ENCODE results near the gene NPSR1. TPM values are rescaled to one million over a fixed set of nuclear protein-coding genes. Genes with fewer than 3 reads are reported as not detected.

Gene NPSR1
- total and polyA plus RNA-seq, 2 experiments from 2014 or later, result not detected

GRCh38 chr7:34844936-34845665 lies 187.1 kb downstream of the NPSR1 start:
- WGBS (ENCODE audit: low lambda C conversion rate, missing lambda C conversion rate), result 45% methylated on average over 5 of the region's 5 CpGs
- Histone ChIP-seq H3K4me1 (ENCODE audit: insufficient read depth) (no peaks in the 10 kb centered on the region), H4K20me1 (ENCODE audit: insufficient read depth, poor library complexity, severe bottlenecking) (no peaks in the 10 kb centered on the region), H3K4me3 (no peak overlapping the region), H2AFZ (no peak overlapping the region), H3K27me3 (no peaks in the 10 kb centered on the region), H3K36me3 (replicated peaks; ENCODE audit: insufficient read depth, low read depth) (no peaks in the 10 kb centered on the region), H3K4me2 (no peak overlapping the region), H3K9me2 (replicated peaks; ENCODE audit: insufficient read depth) (no peaks in the 10 kb centered on the region), H3K79me2 (no peaks in the 10 kb centered on the region), H3K9me3 (ENCODE audit: low read depth) (no peaks in the 10 kb centered on the region), H3K27ac (no peak overlapping the region)
- DNase-seq (ENCODE audit: low spot score), result no peak
- TF ChIP-seq EZH2phosphoT487 (IDR thresholded peaks at IDR 0.05; ENCODE audit: low read depth, severe bottlenecking, unreplicated experiment) (no peak), EZH2 (IDR thresholded peaks at IDR 0.05; ENCODE audit: borderline replicate concordance) (no peak), CTCF (IDR thresholded peaks at IDR 0.05; ENCODE audit: poor library complexity) (no peak)

- Histone ChIP-seq H3K9me2 (replicated peaks; ENCODE audit: insufficient read depth) (no peaks in the 10 kb centered on the region), H3K9me3 (ENCODE audit: low read depth) (no peaks in the 10 kb centered on the region), H2AFZ (no peak overlapping the region), H3K4me1 (ENCODE audit: insufficient read depth) (no peaks in the 10 kb centered on the region), H4K20me1 (ENCODE audit: insufficient read depth, poor library complexity, severe bottlenecking) (no peaks in the 10 kb centered on the region), H3K27ac (no peak overlapping the region), H3K4me2 (no peak overlapping the region), H3K79me2 (no peaks in the 10 kb centered on the region), H3K27me3 (no peaks in the 10 kb centered on the region), H3K4me3 (no peak overlapping the region), H3K36me3 (replicated peaks; ENCODE audit: insufficient read depth, low read depth) (no peaks in the 10 kb centered on the region)
- 57% methylated on average over 4 of the region's 4 CpGs for WGBS (ENCODE audit: low lambda C conversion rate, missing lambda C conversion rate)
- no peak for TF ChIP-seq EZH2 (IDR thresholded peaks at IDR 0.05; ENCODE audit: borderline replicate concordance)
- no peak for TF ChIP-seq CTCF (IDR thresholded peaks at IDR 0.05; ENCODE audit: poor library complexity)
- TF ChIP-seq EZH2phosphoT487 (IDR thresholded peaks at IDR 0.05; ENCODE audit: low read depth, severe bottlenecking, unreplicated experiment), result no peak
- DNase-seq (ENCODE audit: low spot score), result no peak
These were observed 187.8 kb downstream of the NPSR1 start for GRCh38 chr7:34845666-34846361.

DNA sequence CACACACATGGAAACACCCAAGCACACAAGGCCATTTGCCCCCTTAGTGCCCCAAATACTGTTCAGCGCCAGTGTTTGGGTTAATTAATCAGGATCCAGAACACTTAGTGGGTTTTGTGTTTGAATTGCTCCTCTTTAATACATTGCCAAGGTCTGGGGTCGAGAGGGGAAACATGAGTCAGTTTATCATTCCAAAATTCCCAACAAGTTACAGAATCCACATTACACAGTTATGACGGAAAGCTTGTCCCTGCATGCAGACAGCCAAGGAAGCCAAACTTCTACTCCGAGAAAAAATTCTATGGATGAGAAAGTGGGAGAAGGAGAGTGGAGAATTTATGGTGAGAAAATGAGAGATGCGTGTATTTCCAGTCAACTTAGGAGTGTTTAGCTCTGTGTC lies 189.0 kb downstream of the NPSR1 start:
- H3K9me3 ChIP-seq (ENCODE audit: low read depth), result no peaks in the 10 kb centered on the region
- H3K4me1 ChIP-seq (ENCODE audit: insufficient read depth), result no peaks in the 10 kb centered on the region
- no peak for DNase-seq (ENCODE audit: low spot score)
- TF ChIP-seq EZH2 (IDR thresholded peaks at IDR 0.05; ENCODE audit: borderline replicate concordance) (no peak), CTCF (IDR thresholded peaks at IDR 0.05; ENCODE audit: poor library complexity) (no peak), EZH2phosphoT487 (IDR thresholded peaks at IDR 0.05; ENCODE audit: low read depth, severe bottlenecking, unreplicated experiment) (no peak)
- no peak overlapping the region for H2AFZ ChIP-seq
- no peaks in the 10 kb centered on the region for H4K20me1 ChIP-seq (ENCODE audit: insufficient read depth, poor library complexity, severe bottlenecking)
- WGBS (ENCODE audit: low lambda C conversion rate, missing lambda C conversion rate), result 91% methylated on average over 5 of the region's 5 CpGs
- H3K79me2 ChIP-seq, result no peaks in the 10 kb centered on the region
- H3K4me2 ChIP-seq, result no peak overlapping the region
- H3K36me3 ChIP-seq (replicated peaks; ENCODE audit: insufficient read depth, low read depth), result no peaks in the 10 kb centered on the region
- H3K27ac ChIP-seq, result no peak overlapping the region
- H3K27me3 ChIP-seq, result no peaks in the 10 kb centered on the region
- H3K9me2 ChIP-seq (replicated peaks; ENCODE audit: insufficient read depth), result no peaks in the 10 kb centered on the region
- no peak overlapping the region for H3K4me3 ChIP-seq

Data from hepatocyte (in vitro differentiated cells).